Kidney epithelial cell (primary cell): ENCODE data around the gene DLG5. TPM values are rescaled to one million over a fixed set of nuclear protein-coding genes. Genes with fewer than 3 reads are reported as not detected.

ENCODE experiments used
- DNase-seq: peaks from one replicate; pipeline ENCODE4 v3.0.0-alpha.2; 2010; ENCODE audit warnings: low read depth
- H3K27me3 ChIP-seq: 2 replicates; pipeline ENCODE4 v1.6.0; 2011; ENCODE audit warnings: low read length; ENCODE audit not compliant: control insufficient read depth, insufficient read depth
- H3K36me3 ChIP-seq: 2 replicates; pipeline ENCODE4 v1.5.1; 2011; ENCODE audit warnings: low read length; ENCODE audit not compliant: control insufficient read depth, insufficient read depth
- H3K4me3 ChIP-seq: 2 replicates; pipeline ENCODE4 v1.5.1; 2011; ENCODE audit warnings: low read depth, mild to moderate bottlenecking, control low read depth, low read length
- total RNA-seq: library from RNA; depleted of rRNA; stranded (reverse); fragments of >200 nt; gene quantifications from 2 replicates; pipeline ENCODE4 v1.2.3, GENCODE V29; 2015
- TF ChIP-seq, protein P1 (sequence below): IDR thresholded peaks from 2 replicates; pipeline ENCODE4 v1.5.1; 2011; ENCODE audit warnings: mild to moderate bottlenecking, moderate library complexity, low read length, control low read depth, inconsistent platforms; ENCODE audit not compliant: insufficient read depth, poor library complexity, severe bottlenecking

Gene DLG5
- total RNA-seq, 1 donor from 2014 or later, result 35.9 TPM

DNA sequence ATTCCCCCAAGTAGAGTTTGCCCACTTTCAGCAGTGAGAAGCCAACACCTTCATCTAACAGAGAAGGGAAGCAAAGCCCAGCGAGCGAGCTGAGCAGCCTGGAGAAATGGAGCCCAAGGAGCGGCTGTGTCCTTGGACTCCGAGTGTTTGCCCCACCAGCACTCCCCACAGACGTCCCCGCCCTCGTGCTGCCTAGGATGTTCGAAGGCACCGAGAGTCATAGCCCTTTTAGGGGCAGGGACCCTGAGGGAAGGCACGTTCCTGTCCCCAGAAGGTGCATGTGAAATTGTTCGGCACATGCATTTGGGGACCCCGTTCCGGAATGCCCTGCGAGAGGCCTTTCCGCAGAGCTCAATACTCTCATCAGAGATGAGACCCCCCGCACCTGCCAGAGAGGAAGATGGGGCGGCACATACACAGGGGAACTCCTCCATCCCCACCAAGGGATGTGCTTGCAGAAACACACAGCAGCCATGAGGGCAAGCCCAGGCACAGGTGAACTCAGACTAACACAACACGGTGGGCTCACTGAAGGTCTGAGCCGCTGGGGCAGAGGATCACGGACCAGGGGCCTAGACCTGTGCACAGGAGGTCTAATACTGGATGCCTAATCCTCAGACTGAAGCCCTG, 131.0 kb downstream of the DLG5 start:
- no peaks in the 10 kb centered on the region for H3K36me3 ChIP-seq

DNA sequence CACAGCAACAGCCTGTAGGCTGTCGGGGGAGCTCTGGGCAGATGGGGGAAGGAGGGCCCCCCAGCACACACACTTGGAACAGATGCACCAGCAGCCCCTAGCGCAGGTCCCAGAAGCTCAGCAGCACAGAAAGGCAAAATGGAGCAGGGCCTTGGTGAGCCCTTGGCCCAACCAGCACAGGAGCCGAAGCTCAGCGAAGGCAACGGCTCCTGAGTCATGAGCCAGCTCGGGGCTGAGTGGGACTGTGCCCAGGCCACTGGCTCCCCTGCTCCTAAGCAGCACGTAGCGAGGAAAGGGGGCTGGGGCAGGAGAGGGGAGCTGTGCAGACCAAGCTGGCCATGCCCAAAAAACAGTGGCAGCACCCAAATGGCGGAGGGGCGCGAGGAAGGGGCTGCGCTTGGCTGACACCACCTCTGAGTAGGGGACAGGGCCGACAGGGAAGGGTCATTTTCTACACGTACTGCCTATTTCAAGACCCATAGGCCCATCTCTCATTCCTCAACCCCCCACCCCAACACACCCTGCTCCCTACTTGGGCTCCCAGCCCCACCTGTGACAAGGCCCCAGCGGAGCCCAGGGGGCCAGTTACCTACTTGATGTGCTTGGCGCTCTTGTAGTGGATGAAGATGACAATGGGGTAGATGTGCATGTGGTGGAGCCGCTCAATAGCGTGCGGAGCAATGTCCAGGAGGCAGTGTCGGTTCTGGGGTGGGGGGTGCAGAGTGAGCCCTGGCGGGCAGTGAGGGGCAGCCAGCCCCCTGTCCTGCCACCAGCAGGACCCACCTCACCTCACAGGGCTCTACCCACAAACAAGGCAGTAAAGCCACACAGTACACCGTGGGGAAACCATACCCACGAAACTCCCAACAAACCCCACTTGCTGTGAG, 132.1 kb downstream of the DLG5 start:
- TF ChIP-seq, protein P1, sequence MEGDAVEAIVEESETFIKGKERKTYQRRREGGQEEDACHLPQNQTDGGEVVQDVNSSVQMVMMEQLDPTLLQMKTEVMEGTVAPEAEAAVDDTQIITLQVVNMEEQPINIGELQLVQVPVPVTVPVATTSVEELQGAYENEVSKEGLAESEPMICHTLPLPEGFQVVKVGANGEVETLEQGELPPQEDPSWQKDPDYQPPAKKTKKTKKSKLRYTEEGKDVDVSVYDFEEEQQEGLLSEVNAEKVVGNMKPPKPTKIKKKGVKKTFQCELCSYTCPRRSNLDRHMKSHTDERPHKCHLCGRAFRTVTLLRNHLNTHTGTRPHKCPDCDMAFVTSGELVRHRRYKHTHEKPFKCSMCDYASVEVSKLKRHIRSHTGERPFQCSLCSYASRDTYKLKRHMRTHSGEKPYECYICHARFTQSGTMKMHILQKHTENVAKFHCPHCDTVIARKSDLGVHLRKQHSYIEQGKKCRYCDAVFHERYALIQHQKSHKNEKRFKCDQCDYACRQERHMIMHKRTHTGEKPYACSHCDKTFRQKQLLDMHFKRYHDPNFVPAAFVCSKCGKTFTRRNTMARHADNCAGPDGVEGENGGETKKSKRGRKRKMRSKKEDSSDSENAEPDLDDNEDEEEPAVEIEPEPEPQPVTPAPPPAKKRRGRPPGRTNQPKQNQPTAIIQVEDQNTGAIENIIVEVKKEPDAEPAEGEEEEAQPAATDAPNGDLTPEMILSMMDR, result no peak
- DNase-seq, result no peak

More for the DNA sequence above, 131.0 kb downstream of the DLG5 start:
- H3K27me3 ChIP-seq, result no peaks in the 10 kb centered on the region
- no peak for DNase-seq
- no peak overlapping the region for H3K4me3 ChIP-seq
- TF ChIP-seq, protein P1, result no peak

DNA sequence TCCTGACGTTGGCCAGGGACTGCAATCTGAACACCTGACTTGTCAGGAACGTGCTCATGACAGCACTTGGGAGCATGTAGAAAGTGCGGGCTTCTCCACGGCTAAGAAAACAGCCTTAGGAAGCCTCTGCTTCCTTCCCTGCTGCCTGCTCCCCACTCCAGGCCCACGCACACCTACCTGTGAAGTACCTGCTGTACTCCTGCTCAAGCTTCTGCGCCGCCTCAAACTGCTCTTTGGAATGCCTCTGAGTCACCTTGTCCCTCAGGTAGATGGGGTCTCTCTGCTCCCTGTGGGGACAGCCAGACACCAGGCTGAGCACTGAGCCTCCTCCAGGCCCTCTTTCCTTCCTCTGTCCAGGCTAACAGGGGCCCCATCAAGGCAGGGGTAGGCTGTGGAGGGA, 132.7 kb downstream of the DLG5 start:
- TF ChIP-seq, protein P1, result no peak
- no peak overlapping the region for H3K4me3 ChIP-seq
- H3K36me3 ChIP-seq, result no peaks in the 10 kb centered on the region
- DNase-seq, result no peak
- H3K27me3 ChIP-seq, result no peaks in the 10 kb centered on the region

More for the DNA sequence above, 132.1 kb downstream of the DLG5 start:
- H3K27me3 ChIP-seq, result no peaks in the 10 kb centered on the region
- H3K4me3 ChIP-seq, result no peak overlapping the region
- H3K36me3 ChIP-seq, result no peaks in the 10 kb centered on the region

DNA sequence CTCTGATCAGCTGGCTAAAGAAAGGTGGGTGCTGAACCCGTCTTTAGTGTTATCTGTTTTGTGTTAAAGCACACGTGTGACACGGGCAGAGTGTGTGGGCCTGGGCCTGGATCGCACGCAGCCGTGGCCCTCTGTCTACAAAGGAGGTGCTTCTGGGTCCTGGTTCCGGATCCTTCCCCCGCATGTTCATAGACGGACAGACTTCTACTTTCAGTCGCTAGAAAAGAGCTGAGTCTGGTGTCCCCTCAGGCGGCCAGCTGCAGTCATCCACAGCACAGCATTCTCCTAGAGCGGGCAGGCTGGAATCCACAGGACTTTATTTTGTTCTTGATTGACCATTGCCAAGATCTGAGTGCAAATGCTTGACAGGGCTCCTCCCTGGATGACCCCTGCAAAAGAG, 134.4 kb downstream of the DLG5 start:
- TF ChIP-seq, protein P1, result no peak
- DNase-seq, result no peak
- Histone ChIP-seq H3K27me3 (no peaks in the 10 kb centered on the region), H3K4me3 (no peak overlapping the region), H3K36me3 (no peaks in the 10 kb centered on the region)

DNA sequence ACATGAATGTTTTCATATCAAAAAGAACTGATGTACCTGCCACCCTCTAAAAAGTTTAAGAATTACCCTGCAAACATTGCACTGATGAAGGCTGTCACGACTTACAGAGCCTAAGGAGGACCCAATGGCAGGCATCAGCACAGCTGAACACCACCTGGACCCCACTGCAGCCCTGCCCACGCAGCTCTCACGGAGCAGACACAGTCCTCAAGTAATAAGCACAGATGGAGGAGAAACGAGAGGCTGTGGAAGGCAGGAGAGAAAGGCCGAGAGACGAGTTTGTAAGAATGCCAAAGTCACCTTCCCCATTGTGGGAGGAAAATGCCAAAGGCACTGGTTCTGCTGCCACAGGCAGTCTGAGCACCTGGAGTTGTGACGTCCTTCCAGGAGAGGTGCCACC, 135.0 kb downstream of the DLG5 start:
- Histone ChIP-seq H3K36me3 (no peaks in the 10 kb centered on the region), H3K27me3 (no peaks in the 10 kb centered on the region), H3K4me3 (no peak overlapping the region)
- DNase-seq, result no peak
- TF ChIP-seq, protein P1, result no peak
